ENCODE measurements around the gene AIF1.

The AIF1 gene

DNA sequence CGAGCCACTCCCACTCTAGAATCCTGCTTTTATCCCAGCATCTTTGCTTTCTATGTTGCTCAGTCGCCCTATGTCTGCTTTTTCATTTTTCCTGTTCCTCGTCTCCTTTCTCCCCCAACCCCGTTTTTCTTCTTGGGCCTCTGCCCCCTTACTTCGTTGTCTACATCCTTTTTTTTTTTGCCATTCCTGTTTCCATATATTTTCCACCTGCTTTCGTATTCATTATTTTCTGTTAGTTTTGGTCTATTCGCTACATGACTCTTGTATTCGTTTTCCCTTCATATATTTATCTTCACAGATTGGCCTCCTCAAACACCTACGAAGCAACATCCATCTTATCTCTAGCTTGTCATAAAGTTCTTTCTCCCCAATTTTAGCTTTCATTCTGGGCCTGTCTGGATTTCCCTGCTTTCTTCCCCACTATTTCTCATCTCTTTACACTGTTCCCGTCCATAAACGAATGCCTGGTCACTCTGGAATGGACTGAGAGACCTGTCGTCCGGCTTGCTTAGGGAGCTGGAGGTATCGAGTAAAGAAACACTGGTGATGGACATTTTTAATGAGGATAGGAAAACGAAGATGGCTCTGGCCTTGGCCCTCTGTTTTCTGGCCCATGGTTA lies 6.4 kb downstream of the AIF1 start:
- DNase-seq: no peak

DNA sequence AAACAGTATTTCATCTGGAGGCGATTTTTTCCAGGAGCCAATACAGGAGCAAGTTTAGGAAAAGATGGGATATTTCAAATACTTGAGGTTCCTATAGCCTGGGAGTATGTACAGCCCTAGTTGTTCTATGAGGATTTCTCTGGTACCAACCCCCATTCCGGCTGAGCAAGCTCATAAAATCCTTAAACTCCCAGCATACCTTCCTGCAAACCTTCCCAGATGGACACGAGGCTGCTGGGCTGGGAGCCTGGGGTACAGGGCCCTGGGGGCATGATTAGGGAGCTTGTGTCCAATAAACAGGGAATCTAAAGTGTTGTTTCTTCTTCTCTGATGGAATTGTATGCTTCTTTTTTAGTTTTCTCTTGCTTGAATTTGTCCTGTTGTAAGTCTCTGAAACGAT lies 7.0 kb downstream of the AIF1 start:
- DNase-seq: no peak

DNA sequence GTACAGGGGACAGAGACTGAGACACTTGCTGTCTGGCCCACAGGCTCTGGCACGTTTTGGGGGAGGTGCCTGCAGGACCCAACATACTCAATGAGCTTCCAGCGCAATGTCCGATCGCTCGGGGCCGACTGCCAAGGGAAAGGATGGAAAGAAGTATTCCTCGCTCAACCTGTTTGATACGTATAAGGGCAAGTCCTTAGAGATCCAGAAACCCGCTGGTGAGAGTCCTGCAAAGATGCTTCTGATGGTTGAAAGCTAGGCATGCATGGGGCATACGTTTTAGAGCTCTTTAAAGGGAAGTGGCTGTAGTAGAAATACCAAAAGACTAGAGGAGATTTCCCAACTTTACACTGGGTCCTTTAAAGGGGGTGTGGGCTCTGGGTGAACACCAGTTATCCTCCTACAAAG lies 7.7 kb downstream of the AIF1 start:
- peak; percentile 67 for DNase-seq

DNA sequence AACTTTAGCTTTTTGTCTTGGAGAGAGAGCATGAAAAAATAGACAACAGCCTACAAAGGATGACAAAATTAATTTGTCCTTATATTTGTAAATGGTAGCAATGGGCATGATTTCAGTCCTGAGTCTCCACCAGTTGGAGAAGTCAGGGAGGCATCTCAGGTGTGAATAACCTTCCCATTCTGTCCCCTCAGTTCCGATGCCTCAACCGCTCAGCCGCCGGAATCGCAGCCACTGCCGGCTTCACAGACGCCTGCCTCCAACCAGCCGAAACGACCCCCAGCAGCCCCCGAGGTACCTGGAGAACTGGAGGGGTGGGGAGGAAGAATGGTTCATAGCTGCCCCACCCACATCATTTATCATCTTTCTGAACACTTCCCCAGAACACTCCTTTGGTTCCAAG lies 9.0 kb downstream of the AIF1 start:
- no peak for DNase-seq

DNA sequence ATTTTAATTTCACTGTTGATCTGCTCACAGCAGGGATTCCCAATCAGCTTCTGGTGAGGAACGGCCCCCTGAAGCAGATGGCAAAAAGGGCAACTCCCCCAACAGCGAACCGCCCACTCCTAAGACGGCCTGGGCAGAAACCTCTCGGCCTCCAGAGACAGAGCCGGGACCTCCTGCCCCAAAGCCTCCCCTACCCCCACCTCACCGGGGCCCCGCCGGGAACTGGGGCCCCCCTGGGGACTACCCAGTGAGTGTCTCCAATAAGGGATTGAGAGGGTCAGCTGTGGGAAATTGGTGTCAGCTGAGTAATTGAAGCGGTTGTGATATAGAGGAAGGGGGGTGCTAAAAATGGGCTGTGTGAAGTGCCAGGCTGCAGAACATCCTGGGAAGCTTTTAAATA lies 11.9 kb downstream of the AIF1 start:
- DNase-seq: no peak

DNA sequence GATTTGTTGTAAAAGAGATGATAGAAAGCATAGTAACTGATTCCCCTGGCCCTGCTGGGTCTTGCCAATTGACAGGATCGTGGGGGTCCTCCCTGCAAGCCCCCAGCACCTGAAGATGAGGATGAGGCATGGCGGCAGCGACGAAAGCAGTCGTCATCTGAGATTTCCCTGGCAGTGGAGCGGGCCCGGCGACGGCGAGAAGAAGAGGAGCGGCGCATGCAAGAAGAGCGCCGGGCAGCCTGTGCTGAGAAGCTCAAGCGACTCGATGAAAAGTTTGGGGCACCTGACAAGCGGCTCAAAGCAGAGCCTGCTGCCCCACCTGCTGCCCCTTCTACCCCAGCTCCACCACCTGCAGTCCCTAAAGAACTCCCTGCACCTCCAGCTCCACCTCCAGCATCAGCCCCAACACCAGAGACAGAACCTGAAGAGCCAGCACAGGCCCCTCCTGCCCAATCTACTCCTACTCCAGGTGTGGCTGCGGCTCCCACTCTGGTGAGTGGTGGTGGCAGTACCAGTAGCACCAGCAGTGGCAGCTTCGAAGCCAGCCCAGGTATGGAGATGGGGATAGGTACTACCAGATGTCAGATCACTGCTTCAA lies 12.8 kb downstream of the AIF1 start:
- no peak for DNase-seq

DNA sequence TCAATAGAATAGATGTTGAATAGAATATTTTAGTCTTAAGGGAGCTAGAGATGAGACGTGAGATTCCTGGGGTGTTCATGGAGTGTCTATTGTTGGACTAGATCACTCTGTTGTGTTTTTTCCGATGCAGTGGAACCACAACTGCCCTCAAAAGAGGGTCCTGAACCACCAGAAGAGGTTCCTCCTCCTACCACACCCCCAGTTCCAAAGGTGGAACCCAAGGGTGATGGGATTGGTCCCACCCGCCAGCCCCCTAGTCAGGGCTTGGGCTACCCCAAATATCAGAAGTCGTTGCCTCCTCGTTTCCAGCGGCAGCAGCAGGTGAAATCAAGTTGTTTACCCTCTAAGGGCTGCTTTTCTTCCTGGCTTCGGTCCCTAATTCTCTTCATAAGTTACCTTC lies 14.0 kb downstream of the AIF1 start:
- no peak for DNase-seq

DNA sequence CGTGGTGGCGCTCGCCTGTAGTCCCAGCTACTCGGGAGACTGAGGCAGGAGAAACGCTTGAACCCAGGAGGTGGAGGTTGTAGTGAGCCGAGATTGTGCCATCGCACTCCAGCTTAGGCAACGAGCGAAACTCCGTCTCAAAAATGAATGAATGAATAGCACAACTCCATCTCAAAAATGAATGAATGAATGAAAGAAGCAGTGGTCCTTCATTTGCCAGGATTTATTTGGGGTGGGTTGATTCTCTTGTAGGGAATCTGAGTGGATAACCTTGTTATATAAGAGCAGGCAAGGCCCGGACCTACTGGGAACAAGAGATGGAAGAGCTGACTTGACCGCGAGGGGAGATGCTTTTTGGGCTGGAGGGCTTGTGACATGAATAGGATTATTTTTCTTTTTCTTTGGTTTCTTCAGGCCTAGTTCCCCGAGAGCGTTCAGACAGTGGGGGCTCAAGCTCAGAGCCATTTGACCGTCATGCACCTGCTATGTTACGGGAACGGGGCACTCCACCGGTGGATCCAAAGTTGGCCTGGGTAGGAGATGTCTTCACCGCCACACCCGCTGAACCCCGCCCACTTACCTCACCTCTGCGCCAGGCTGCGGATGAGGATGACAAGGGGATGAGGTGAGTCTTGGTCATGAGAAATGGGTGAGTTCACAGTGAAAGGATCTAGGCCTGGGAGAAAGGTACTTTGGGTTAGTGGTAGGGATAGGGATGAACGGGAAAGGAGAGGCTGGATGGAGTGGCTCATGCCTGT lies 15.3 kb downstream of the AIF1 start:
- DNase-seq: no peak

DNA sequence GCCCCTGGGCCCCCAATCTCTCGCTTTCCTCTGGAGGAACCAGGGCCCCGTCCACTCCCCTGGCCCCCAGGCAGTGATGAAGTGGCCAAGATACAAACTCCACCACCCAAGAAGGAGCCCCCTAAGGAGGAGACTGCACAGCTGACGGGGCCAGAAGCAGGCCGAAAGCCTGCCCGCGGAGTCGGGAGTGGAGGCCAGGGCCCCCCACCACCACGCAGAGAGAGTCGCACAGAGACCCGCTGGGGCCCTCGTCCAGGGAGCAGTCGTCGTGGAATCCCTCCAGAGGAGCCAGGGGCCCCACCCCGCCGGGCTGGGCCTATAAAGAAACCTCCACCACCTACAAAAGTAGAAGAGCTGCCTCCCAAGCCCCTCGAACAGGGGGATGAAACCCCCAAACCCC lies 16.2 kb downstream of the AIF1 start:
- DNase-seq: no peak

DNA sequence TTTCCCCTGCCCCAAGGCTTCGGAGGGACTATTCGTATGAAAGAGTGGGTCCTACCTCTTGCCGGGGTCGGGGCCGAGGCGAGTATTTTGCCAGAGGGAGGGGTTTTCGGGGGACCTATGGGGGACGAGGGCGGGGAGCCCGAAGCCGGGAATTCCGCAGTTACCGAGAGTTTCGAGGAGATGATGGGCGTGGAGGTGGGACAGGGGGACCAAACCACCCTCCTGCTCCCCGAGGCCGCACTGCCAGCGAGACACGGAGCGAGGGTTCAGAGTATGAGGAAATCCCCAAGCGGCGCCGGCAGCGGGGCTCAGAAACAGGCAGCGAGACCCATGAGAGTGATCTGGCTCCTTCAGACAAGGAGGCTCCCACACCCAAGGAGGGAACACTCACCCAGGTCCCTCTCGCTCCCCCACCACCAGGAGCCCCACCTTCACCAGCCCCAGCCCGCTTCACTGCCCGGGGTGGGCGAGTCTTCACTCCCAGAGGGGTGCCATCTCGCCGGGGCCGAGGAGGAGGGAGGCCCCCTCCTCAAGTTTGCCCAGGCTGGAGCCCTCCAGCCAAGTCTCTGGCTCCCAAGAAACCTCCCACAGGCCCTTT lies 16.7 kb downstream of the AIF1 start:
- no peak for DNase-seq

DNA sequence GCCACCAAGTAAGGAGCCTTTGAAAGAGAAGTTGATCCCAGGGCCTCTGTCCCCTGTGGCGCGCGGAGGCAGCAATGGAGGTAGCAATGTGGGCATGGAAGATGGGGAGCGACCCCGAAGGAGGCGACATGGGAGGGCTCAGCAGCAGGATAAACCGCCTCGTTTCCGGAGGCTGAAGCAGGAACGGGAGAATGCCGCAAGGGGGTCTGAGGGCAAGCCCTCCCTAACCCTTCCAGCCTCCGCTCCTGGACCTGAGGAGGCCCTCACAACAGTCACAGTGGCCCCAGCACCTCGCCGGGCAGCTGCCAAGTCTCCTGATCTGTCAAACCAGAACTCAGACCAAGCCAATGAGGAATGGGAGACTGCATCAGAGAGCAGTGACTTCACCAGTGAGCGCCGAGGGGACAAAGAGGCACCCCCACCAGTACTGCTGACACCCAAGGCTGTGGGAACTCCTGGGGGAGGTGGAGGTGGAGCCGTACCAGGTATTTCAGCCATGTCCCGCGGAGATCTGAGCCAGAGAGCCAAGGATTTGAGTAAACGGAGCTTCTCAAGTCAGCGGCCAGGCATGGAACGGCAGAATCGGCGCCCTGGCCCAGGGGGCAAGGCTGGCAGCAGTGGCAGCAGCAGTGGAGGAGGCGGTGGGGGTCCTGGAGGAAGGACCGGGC lies 17.4 kb downstream of the AIF1 start:
- no peak for DNase-seq

DNA sequence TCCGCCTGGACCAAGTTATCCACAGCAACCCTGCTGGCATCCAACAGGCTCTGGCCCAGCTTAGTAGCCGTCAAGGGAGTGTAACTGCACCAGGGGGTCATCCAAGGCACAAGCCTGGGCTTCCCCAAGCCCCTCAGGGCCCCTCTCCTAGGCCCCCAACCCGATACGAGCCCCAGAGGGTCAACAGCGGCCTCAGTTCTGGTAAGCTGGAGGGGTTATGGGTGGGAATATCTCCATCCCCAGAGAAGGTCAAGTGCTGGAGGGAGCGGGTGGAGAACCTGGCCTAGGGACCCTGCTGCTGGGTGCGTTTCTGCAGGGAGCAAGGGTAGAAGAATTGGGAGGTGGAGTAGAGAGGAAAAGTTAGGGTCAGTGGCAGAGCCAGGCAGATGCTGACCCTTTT lies 18.4 kb downstream of the AIF1 start:
- DNase-seq: no peak

DNA sequence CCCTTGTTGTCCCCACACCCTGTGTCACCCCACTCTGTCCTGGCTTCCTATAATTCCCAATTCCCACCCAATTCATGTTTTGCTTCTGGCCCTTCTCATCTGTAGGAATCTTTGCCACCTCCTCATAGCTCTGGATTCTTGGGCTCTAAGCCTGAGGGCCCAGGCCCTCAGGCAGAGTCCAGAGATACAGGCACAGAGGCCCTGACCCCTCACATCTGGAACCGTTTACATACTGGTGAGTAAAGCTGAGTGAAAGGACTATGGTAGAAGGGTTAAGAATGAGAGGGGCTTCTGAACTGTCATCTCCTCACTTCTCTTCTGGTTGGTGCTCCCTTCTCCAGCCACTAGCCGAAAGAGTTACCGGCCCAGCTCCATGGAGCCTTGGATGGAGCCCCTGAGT lies 19.1 kb downstream of the AIF1 start:
- no peak for DNase-seq

DNA sequence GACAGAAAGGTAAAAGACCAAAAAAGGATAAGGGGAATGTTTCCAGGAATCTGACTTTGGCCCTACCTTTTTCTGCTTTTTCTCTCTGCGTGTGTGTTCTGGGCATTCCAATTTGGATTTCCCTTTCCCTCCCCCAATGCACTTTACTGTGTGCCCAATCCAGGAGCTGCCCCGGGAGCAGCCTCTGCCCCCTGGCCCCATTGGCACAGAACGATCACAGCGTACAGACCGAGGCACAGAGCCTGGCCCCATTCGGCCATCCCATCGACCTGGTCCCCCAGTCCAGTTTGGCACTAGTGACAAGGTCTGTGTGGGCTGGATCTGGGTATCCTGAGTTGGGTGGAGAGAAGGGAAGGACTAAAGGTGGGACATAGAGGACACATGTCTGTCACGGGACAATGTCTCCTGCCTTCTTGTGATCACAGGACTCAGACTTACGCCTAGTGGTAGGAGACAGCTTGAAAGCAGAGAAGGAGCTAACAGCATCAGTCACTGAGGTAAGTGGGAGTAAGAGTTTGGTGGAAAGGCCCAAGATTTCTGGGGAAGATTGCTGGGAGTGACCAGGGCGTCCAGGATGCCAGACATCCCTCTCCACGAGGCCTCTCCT lies 20.0 kb downstream of the AIF1 start:
- no peak for DNase-seq

DNA sequence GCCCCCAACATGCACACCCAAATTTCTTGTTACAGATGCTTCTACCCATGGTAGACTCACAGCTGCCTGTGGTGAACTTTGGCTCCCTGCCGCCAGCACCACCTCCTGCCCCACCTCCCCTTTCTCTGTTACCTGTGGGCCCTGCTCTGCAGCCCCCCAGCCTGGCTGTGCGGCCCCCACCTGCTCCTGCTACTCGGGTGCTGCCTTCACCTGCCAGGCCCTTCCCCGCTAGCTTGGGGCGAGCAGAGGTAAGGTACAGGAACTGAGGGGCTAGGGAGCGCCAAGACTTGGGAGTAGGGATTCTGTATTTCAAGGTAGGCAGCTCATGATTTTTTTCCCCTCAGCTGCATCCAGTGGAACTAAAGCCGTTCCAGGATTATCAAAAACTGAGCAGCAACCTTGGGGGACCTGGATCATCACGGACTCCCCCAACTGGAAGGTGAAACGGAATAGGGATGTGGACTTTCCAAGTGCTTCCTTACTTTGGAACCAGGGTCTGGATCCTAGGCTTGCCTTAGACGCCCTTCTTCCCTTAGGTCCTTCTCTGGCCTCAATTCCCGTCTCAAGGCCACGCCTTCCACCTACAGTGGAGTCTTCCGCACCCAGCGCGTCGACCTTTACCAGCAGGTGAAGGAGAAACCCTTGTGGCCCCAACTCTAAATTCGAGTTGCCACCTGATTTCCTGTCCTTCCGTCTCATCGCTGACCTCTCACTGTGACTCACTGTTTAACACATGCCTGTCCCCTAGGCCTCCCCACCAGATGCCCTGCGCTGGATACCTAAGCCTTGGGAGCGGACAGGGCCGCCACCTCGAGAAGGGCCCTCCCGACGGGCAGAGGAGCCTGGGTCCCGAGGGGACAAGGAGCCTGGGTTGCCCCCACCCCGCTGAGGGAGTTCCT lies 21.9 kb downstream of the AIF1 start:
- no peak for DNase-seq

DNA sequence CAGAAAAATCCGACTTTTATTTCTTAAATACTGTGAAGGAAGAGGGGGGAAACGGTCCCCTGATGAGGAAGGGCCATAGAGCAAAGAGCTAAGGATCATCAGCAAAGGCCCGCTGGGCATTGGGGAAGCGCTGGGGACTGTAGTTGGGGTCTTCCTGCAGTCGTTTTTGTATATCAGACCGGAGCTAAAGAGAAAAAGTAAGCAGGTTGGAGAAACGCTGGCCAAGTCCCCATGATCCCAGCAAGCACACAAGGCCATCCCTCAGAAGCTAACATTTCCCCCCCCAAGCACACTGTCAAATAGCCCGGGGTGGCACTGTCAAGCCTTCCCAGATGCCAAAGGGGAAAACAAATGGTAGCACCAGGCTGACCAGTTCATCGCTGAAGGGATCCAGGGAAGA lies 24.0 kb downstream of the AIF1 start:
- no peak for DNase-seq

DNA sequence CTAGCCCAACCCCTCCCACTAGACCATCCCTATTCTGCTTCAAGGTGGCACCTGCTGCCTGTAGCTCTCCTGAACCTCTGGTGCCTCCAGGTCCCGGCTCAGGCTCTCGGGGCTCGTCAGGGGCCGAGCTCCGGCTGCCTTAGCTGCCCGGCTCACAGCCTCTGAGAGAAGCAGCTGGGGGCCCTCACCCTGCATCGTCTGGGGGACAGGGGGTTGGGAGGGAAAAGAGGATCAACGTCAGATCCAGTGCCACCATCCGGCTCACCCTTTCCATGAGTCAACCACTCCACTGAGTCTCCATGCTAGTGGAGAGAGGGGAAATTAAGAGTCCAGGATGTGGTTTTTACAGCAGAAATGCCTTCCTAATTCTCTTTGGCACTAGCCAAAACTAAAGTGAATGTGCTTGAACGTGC lies 24.4 kb downstream of the AIF1 start:
- peak; percentile 57 for DNase-seq

DNA sequence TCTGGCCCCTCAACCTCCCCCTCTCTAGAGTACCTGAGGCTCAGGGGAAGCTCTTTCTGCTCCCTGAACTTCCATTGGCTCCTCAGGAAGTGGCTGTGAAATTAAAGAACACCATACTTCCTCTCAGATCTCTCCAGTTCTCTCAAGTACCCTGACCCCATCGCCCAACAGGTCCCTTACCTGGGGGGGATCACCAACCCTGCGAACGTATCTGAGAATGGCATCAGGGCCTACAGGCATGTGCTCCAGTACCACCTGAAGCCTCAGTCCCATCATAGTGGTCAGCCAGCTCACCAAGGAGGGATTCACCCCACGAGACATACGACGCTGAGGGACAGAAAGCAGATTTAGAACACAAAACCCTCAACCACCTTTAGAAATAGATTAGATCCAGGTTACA lies 25.6 kb downstream of the AIF1 start:
- no peak for DNase-seq

DNA sequence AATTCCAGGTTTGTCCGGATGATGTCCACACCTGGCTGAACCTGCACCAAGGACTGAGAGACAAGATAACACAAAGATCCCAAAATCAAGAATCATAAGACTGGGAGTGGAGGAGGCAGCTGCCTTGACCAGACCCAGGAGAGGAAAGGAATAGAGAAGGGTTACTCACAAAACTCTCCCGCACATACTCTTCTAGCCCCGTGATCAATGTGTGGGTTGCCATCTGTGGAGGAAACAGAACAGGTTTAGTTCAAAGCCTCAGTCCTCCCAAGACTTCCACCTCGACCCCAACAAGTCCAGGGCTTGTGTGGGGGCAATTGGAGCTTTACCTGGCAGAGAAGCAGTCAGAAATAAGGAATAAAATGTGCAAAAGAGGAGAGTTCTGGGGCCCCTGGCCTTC lies 26.3 kb downstream of the AIF1 start:
- no peak for DNase-seq

DNA sequence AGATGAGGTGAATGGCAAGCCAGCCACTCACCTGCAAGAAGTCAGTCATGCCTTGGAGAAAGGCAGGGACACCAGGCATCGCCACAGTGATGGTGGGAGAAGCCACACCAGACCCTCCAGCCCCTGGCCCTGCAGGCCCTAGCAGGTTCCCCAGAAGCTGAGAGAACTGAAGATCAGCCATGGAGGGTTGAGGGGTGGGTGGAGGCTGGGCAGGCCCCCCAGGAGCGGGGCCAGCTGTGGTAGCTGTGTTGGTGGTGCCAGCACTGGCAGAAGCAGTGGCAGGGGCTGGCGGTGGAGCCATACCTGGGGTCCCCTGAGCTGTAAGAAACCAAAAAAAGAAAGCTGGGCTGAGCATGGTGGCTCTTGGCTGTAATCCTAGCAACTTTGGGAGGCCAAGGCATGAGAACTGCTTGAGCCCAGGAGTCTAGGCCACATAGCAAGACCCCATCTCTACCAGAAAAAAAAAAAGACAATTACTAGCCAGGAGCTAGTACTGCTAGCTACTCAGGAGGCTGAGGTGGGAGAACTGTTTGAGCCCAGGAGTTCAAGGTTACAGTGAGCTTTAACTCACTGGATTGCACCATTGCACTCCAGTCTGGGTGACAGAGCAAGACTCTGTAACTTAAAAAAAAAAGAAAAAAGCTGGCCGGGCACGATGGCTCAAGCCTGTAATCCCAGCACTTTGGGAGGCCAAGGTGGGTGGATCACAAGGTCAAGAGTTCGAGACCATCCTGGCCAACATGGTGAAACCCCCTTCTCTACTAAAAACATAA lies 27.9 kb downstream of the AIF1 start:
- DNase-seq: no peak

DNA sequence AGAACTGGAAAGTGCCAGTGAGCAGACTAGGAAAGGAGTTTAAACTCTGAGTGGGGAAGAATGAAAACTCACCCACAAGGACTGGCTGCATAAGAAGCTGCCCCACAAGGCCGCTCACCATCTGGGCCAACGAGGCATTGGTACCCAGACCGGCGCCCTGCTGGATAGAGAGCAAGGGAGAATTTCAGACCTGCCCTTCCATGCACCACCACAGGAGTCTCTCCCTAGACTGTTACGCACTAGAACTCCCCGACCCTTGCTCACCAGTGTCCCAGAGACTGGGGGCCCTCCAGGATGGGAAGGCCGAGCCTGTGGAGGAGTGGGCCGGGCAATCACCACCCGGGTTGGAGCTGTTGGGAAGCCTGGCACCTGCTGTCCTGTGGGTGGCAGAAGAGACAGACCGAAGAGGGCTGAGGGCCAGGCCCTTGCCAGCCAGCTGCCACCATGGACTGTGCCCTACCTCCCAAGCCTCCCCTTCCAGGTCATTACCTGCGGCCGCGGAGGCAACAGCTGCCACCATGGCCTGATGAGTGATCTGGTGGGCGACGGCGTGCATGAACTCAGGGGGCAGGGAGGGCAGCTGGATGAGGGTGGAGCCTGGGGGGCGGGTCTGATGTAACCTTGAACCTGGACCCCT lies 28.9 kb downstream of the AIF1 start:
- no peak for DNase-seq

Measured in MV-4-11 (cell line).